Keratinocyte (primary cell): ENCODE data around the gene NT5C. TPM values are rescaled to one million over a fixed set of nuclear protein-coding genes. Genes with fewer than 3 reads are reported as not detected.

Source experiments
- DNase-seq: peaks from one replicate; pipeline ENCODE4 v3.0.0-alpha.2; 2011; ENCODE audit warnings: low read depth, missing footprints, low spot score
- FAIRE-seq: peaks from 2 replicates; lab custom pipeline; 2011; peaks lifted over from hg19 to GRCh38; lab: Jason Lieb, UNC
- H2AFZ ChIP-seq: 2 replicates; pipeline ENCODE4 v1.6.0; 2012; ENCODE audit warnings: low read length, control low read depth, inconsistent platforms; ENCODE audit not compliant: control insufficient read depth
- H3K27ac ChIP-seq: 2 replicates; pipeline ENCODE4 v1.5.1; 2011; ENCODE audit warnings: low read length; ENCODE audit not compliant: control insufficient read depth, insufficient read depth
- H3K27me3 ChIP-seq: 3 replicates; pipeline ENCODE4 v1.6.0; 2011; ENCODE audit warnings: low read length; ENCODE audit not compliant: control insufficient read depth, insufficient read depth; ENCODE audit errors: extremely low read depth
- H3K36me3 ChIP-seq, 2 experiments: 2 replicates in 1 of 2; 3 replicates in 1 of 2; pipeline ENCODE4 v1.5.1; 2011; ENCODE audit warnings: low read length in 2 of 2, mild to moderate bottlenecking in 1 of 2; ENCODE audit not compliant: control insufficient read depth in 2 of 2, insufficient read depth in 2 of 2; ENCODE audit errors: extremely low read depth in 1 of 2
- H3K4me1 ChIP-seq: 3 replicates; pipeline ENCODE4 v1.5.1; 2011; ENCODE audit warnings: low read length; ENCODE audit not compliant: control insufficient read depth, insufficient read depth; ENCODE audit errors: extremely low read depth
- H3K4me2 ChIP-seq: 3 replicates; pipeline ENCODE4 v1.6.0; 2011; ENCODE audit warnings: low read depth, low read length; ENCODE audit not compliant: control insufficient read depth, insufficient read depth; ENCODE audit errors: extremely low read depth
- H3K4me3 ChIP-seq, 3 experiments: fragments of 200-600 bp in 1 of 3; sonication (generic) in 1 of 3; 2 replicates in 2 of 3; 3 replicates in 1 of 3; pipeline ENCODE4 v1.5.1; 2011 to 2016; ENCODE audit warnings: low read length in 3 of 3, mild to moderate bottlenecking in 3 of 3, control low read depth in 2 of 3, inconsistent platforms in 1 of 3, low read depth in 1 of 3, mixed read lengths in 1 of 3, mixed run types in 1 of 3, moderate library complexity in 1 of 3; ENCODE audit not compliant: control insufficient read depth in 2 of 3, insufficient read depth in 2 of 3; ENCODE audit errors: extremely low read depth in 1 of 3
- H3K79me2 ChIP-seq: 2 replicates; pipeline ENCODE4 v1.6.0; 2012; ENCODE audit warnings: low read length; ENCODE audit not compliant: control insufficient read depth, insufficient read depth
- H3K9ac ChIP-seq: 3 replicates; pipeline ENCODE4 v1.6.0; 2011; ENCODE audit warnings: low read length; ENCODE audit not compliant: control insufficient read depth, insufficient read depth; ENCODE audit errors: extremely low read depth
- H3K9me1 ChIP-seq: 3 replicates; pipeline ENCODE4 v1.6.0; 2011; ENCODE audit warnings: low read length; ENCODE audit not compliant: control insufficient read depth, insufficient read depth; ENCODE audit errors: extremely low read depth
- H3K9me3 ChIP-seq: 2 replicates; pipeline ENCODE4 v1.5.1; 2012; ENCODE audit warnings: low read depth, low read length; ENCODE audit not compliant: control insufficient read depth
- H4K20me1 ChIP-seq: 3 replicates; pipeline ENCODE4 v1.6.0; 2011; ENCODE audit warnings: low read length; ENCODE audit not compliant: control insufficient read depth, insufficient read depth; ENCODE audit errors: extremely low read depth
- CTCF ChIP-seq, 3 experiments: IDR thresholded peaks in 1 of 3; conservative IDR thresholded peaks in 1 of 3; optimal IDR thresholded peaks in 1 of 3; 2 replicates in 2 of 3; 3 replicates in 1 of 3; pipeline versions ENCODE3 to v1.5.1; 2011; ENCODE audit warnings: low read length in 3 of 3, mild to moderate bottlenecking in 3 of 3, moderate library complexity in 2 of 3, control low read depth in 1 of 3, inconsistent platforms in 1 of 3; ENCODE audit not compliant: insufficient read depth in 2 of 3; ENCODE audit errors: extremely low read depth in 1 of 3
- EZH2 ChIP-seq: IDR thresholded peaks from one replicate; pipeline ENCODE4 v1.6.1; 2012; ENCODE audit warnings: inconsistent platforms, mild to moderate bottlenecking, low read length, moderate library complexity
- dilution Hi-C: fragments of 300-500 bp; cut with MboI; formaldehyde crosslinking; loops from one replicate; pipeline ENCODE4 v1.7.0; 2020; ENCODE audit warnings: low sequenced_read_pairs; ENCODE audit not compliant: extremely low pct_ligation_motif_present
- polyA plus RNA-seq, 5 experiments: library from polyadenylated mRNA; depleted of rRNA in 3 of 5; stranded (reverse) in 3 of 5; stranded (forward) in 1 of 5; unstranded in 1 of 5; fragments of >200 nt; gene quantifications; 1 replicate in 1 of 5; 2 replicates in 3 of 5; 3 replicates in 1 of 5; pipeline versions ENCODE4 v1.2.1 to v1.2.3, GENCODE V29; 2011 to 2012; ENCODE audit warnings: missing spikeins in 2 of 5, low read depth in 1 of 5, low replicate concordance in 1 of 5

NT5C gene
- polyA plus RNA-seq, 1 donor (not counting 4 experiments of a cell fraction or from before 2014, with no cell fraction given), result 29.9 TPM

GRCh38 chr17:75096082-75096625, 35.4 kb downstream of the NT5C start:
- no peak overlapping the region for H2AFZ ChIP-seq
- no peaks in the 10 kb centered on the region for H4K20me1 ChIP-seq
- peaks cover 2 to 6% of the 10 kb centered on the region in 2 experiments for H3K36me3 ChIP-seq
- TF ChIP-seq EZH2 (no peak), CTCF (optimal IDR thresholded peaks at IDR 0.05 in 1 of 3, IDR thresholded peaks at IDR 0.05 in 1 of 3, conservative IDR thresholded peaks at IDR 0.05 in 1 of 3; ENCODE audit: extremely low read depth in 1 of 3, insufficient read depth in 2 of 3, low read length in 3 of 3) (no peak)
- peak overlapping the region; percentile 47 for H3K4me2 ChIP-seq
- H3K4me3 ChIP-seq, result no peak overlapping the region
- dilution Hi-C loops, result no loop called here
- H3K9me1 ChIP-seq, result no peaks in the 10 kb centered on the region
- no peaks in the 10 kb centered on the region for H3K79me2 ChIP-seq
- peaks cover 30% of the 10 kb centered on the region for H3K4me1 ChIP-seq
- FAIRE-seq, result peak; percentile 94
- no peaks in the 10 kb centered on the region for H3K27me3 ChIP-seq
- no peaks in the 10 kb centered on the region for H3K9me3 ChIP-seq
- H3K27ac ChIP-seq, result peak overlapping the region; percentile 49
- DNase-seq, result peak; percentile 95
- no peak overlapping the region for H3K9ac ChIP-seq

GRCh38 chr17:75094871-75095399, 36.6 kb downstream of the NT5C start:
- H3K4me2 ChIP-seq, result no peak overlapping the region
- no peaks in the 10 kb centered on the region for H3K79me2 ChIP-seq
- H3K27me3 ChIP-seq, result no peaks in the 10 kb centered on the region
- no peak overlapping the region for H3K4me3 ChIP-seq
- DNase-seq (no peak), FAIRE-seq (no peak)
- no peaks in the 10 kb centered on the region for H3K9me1 ChIP-seq
- H3K36me3 ChIP-seq, result peaks cover 0 to 1% of the 10 kb centered on the region in 2 experiments
- no peak overlapping the region for H2AFZ ChIP-seq
- no peak overlapping the region for H3K27ac ChIP-seq
- no peaks in the 10 kb centered on the region for H4K20me1 ChIP-seq
- H3K9me3 ChIP-seq, result no peaks in the 10 kb centered on the region
- no peak overlapping the region for H3K9ac ChIP-seq
- peaks cover 39% of the 10 kb centered on the region for H3K4me1 ChIP-seq
- no peak for TF ChIP-seq CTCF (optimal IDR thresholded peaks at IDR 0.05 in 1 of 3, IDR thresholded peaks at IDR 0.05 in 1 of 3, conservative IDR thresholded peaks at IDR 0.05 in 1 of 3; ENCODE audit: extremely low read depth in 1 of 3, insufficient read depth in 2 of 3, low read length in 3 of 3)
- TF ChIP-seq EZH2, result no peak
- dilution Hi-C loops, result no loop called here
